Prostate gland (tissue), 2 donors: ENCODE measurements around the gene STIM1. TPM values are rescaled to one million over a fixed set of nuclear protein-coding genes. Genes with fewer than 3 reads are reported as not detected.

Source experiments
- DNase-seq: peaks from one replicate; pipeline ENCODE4 v3.0.0-alpha.2; 2019; ENCODE audit warnings: low spot score
- H3K27ac ChIP-seq, 2 donors: fragments of 200-600 bp; sonication (generic); 2 replicates each; pipeline ENCODE4 v1.5.1; 2017 to 2019
- H3K27me3 ChIP-seq: fragments of 200-600 bp; sonication (generic); replicated peaks from 2 replicates; pipeline ENCODE4 v1.5.1; 2019; ENCODE audit not compliant: insufficient read depth
- H3K36me3 ChIP-seq, 2 donors: fragments of 200-600 bp; sonication (generic); 1 replicate in 1 of 2; 2 replicates in 1 of 2; pipeline versions ENCODE4 v1.5.1 to v1.8.1; 2017 to 2019
- H3K4me1 ChIP-seq: fragments of 200-600 bp; sonication (generic); replicated peaks from 2 replicates; pipeline ENCODE4 v1.5.1; 2019
- H3K4me3 ChIP-seq, 2 donors: fragments of 200-600 bp; sonication (generic); 2 replicates each; pipeline ENCODE4 v1.5.1; 2017 to 2019
- H3K9me3 ChIP-seq: fragments of 200-600 bp; sonication (generic); 2 replicates; pipeline ENCODE4 v1.5.1; 2017
- POLR2A ChIP-seq: fragments of 450-650 bp; IDR thresholded peaks from one replicate; pipeline ENCODE4 v1.6.1; 2016; ENCODE audit warnings: antibody characterized with exemption, mild to moderate bottlenecking
- POLR2AphosphoS5 ChIP-seq: sonication (generic); formaldehyde crosslinking; IDR thresholded peaks from one replicate; pipeline ENCODE4 v1.6.1; 2017; ENCODE audit warnings: antibody characterized with exemption
- WGBS: methylation state at CpG from one replicate; pipeline ENCODE4 v1.1.5; 2018; 5-methylcytosine and 5-hydroxymethylcytosine counted together
- intact Hi-C: fragments of 100-400 bp; cut with DNase I; formaldehyde crosslinking; loops from one replicate; pipeline ENCODE4 v1.14.2; 2022
- total RNA-seq, 2 donors: library from RNA; depleted of rRNA; stranded (reverse); fragments of >200 nt; gene quantifications; one replicate each; pipeline ENCODE4 v1.1.0, GENCODE V29; 2016
- TF ChIP-seq, protein P1 (sequence below), 4 experiments: fragments of 200-600 bp in 2 of 4; fragments of 450-650 bp in 2 of 4; sonication (generic) in 2 of 4; IDR thresholded peaks; 1 replicate in 3 of 4; 2 replicates in 1 of 4; pipeline ENCODE4 v1.5.1; 2016 to 2019; ENCODE audit warnings: antibody characterized with exemption in 4 of 4, mild to moderate bottlenecking in 2 of 4, moderate library complexity in 2 of 4

The STIM1 gene
- total RNA-seq, 2 donors from 2014 or later, result 34.1 to 65.0 TPM

DNA sequence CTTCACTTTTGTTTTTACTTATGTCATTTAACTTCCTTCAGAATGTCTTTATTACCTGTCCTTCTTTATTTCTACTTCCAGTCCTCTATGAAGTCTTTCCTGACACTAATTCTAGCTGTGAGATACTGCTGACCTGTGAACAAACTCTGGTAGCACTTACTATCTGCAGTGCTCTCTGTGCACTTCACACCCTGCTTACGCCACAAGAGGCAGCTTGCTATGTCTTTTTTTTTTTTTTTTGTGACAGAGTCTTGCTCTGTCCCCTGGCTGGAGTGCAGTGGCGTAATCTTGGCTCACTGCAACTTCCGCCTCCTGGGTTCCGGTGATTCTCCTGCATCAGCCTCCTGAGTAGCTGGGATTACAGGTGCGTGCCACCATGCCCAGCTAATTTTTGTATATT, 10.7 kb downstream of the STIM1 start:
- no peak overlapping the region for H3K4me3 ChIP-seq
- H3K27ac ChIP-seq, result peak overlapping the region; percentile 19 to 30
- H3K36me3 ChIP-seq, result no peaks in the 10 kb centered on the region
- H3K27me3 ChIP-seq, result no peaks in the 10 kb centered on the region
- H3K4me1 ChIP-seq, result peaks cover 15% of the 10 kb centered on the region
- 65% methylated on average over 5 of the region's 5 CpGs for WGBS
- intact Hi-C loops, result no loop called here
- TF ChIP-seq, protein P1, sequence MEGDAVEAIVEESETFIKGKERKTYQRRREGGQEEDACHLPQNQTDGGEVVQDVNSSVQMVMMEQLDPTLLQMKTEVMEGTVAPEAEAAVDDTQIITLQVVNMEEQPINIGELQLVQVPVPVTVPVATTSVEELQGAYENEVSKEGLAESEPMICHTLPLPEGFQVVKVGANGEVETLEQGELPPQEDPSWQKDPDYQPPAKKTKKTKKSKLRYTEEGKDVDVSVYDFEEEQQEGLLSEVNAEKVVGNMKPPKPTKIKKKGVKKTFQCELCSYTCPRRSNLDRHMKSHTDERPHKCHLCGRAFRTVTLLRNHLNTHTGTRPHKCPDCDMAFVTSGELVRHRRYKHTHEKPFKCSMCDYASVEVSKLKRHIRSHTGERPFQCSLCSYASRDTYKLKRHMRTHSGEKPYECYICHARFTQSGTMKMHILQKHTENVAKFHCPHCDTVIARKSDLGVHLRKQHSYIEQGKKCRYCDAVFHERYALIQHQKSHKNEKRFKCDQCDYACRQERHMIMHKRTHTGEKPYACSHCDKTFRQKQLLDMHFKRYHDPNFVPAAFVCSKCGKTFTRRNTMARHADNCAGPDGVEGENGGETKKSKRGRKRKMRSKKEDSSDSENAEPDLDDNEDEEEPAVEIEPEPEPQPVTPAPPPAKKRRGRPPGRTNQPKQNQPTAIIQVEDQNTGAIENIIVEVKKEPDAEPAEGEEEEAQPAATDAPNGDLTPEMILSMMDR (IDR thresholded peaks at IDR 0.05), result no peak
- TF ChIP-seq POLR2AphosphoS5 (no peak), POLR2A (no peak)
- DNase-seq, result no peak
- no peaks in the 10 kb centered on the region for H3K9me3 ChIP-seq

DNA sequence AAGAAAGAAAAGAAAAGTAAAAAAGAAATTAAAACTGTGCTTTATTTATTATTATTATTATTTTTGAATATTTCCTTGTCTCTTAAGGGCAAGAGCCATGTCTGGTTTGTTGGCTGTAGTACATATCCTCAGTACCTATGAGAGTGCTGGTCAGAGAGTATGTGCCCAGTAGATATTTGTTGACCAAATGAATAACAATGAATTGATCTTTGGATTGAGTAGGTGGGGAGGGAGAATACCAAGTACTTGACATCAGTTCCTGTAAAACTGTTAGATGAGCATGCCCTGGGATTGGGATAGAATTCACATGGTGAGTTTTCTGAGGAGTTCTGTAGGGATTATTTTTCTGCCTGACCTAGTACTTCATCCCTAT, 11.4 kb downstream of the STIM1 start:
- Histone ChIP-seq H3K27me3 (no peaks in the 10 kb centered on the region), H3K27ac (no peak overlapping the region), H3K4me3 (no peak overlapping the region), H3K4me1 (peaks cover 15% of the 10 kb centered on the region), H3K36me3 (no peaks in the 10 kb centered on the region), H3K9me3 (no peaks in the 10 kb centered on the region)
- no peak for DNase-seq
- intact Hi-C loops, result no loop called here
- TF ChIP-seq, protein P1 (IDR thresholded peaks at IDR 0.05), result no peak
- TF ChIP-seq POLR2A (no peak), POLR2AphosphoS5 (no peak)

DNA sequence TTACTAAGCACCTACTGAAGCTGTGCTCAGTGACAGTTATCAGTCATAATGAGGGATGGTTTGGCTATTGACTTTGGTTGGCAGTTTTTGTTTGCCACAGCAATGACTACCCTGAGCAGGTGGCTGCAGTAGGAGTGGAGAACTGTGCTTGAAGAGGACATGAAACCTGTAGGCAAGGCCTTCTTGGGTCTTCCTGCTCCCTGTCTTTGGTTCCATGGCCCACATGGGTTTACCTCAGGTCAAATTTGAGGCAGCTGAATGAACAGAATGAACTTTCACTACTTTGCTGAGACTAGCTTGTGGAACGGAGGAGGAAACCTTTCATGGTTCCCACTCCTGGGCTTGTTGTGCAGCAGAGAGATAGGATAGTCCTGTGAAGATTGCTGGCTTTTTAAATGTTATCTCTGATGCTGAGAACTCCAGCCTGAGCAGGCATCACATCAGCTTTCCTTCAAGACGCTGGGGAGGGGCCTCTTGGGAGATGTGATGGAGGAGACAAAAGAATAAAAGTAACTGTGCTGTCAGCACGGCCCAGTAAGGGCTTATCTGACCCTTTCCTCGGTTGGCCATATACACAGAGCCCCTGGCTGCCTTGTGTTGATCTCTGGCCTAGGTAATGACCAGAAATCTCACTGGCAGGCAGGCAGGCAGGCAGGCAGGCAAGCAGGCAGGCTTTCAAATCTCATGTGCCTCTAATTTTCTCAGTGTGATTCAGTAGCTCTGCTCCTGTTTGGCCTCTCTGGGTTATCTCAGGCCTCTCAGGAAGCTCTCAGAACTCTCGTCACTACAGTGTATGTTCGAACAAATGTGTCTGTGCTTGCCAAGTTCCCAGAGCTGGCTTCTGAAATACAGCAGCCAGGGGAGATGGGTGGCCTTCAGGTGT, 12.0 kb downstream of the STIM1 start:
- WGBS, result 36% methylated on average over 6 of the region's 6 CpGs
- H3K4me1 ChIP-seq, result peaks cover 15% of the 10 kb centered on the region
- no peaks in the 10 kb centered on the region for H3K36me3 ChIP-seq
- TF ChIP-seq POLR2AphosphoS5 (no peak), POLR2A (no peak)
- TF ChIP-seq, protein P1 (IDR thresholded peaks at IDR 0.05), result no peak
- no peaks in the 10 kb centered on the region for H3K9me3 ChIP-seq
- H3K27me3 ChIP-seq, result no peaks in the 10 kb centered on the region
- intact Hi-C loops, result no loop called here
- no peak for DNase-seq
- no peak overlapping the region for H3K4me3 ChIP-seq
- H3K27ac ChIP-seq, result no peak overlapping the region

DNA sequence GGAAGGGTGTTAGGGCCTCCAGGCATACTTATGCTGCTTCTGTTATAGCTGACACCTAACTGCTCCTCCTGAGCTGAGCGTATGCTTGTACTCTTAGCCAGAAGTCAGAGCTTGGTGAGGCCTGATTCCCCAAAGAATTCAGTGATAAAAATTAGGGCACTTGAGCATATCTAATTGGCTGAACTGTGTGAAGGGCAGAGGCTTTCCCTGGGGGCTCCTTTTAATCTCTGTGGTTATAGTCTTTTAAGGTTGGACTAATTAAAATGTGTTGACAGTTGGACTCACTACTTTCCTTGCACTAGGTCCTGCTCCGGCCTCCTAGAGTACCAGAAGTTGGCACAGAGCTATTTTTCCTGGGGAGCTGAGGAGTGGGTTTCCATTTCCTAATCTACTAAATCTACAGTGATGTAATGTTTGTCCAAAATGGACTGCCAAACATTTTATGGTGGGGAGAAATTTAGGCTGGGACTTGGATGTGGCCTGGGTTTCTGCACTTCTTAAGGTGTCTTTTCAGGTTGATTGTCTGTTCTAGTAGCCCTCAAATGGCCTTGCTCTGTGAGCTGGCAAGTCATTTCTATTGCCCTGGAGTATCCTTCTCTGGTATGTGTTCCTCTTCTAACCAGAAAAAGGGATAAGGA, 18.4 kb downstream of the STIM1 start:
- intact Hi-C loops, result no loop called here
- Histone ChIP-seq H3K36me3 (no peaks in the 10 kb centered on the region), H3K27ac (no peak overlapping the region), H3K27me3 (no peaks in the 10 kb centered on the region), H3K4me1 (no peaks in the 10 kb centered on the region), H3K9me3 (no peaks in the 10 kb centered on the region), H3K4me3 (no peak overlapping the region)
- no peak for DNase-seq
- TF ChIP-seq POLR2AphosphoS5 (no peak), POLR2A (no peak)
- TF ChIP-seq, protein P1 (IDR thresholded peaks at IDR 0.05), result no peak
- 89% methylated on average over 2 of the region's 2 CpGs for WGBS

- no peak for TF ChIP-seq POLR2A
- TF ChIP-seq POLR2AphosphoS5, result no peak
- TF ChIP-seq, protein P1 (IDR thresholded peaks at IDR 0.05), result no peak
- intact Hi-C loops, result no loop called here
- H3K27ac ChIP-seq, result no peak overlapping the region
Measured at GRCh38 chr11:3876613-3877012, 21.1 kb downstream of the STIM1 start.

More at GRCh38 chr11:3876613-3877012, 21.1 kb downstream of the STIM1 start:
- WGBS, result 75% methylated on average over 3 of the region's 3 CpGs
- H3K27me3 ChIP-seq, result no peaks in the 10 kb centered on the region
- H3K4me1 ChIP-seq, result no peaks in the 10 kb centered on the region
- no peaks in the 10 kb centered on the region for H3K36me3 ChIP-seq
- no peak overlapping the region for H3K4me3 ChIP-seq
- no peaks in the 10 kb centered on the region for H3K9me3 ChIP-seq
- no peak for DNase-seq
